DND-41 (cell line): ENCODE data around the gene OSBP2.

ENCODE experiments used
- CTCF ChIP-seq: IDR thresholded peaks from 2 replicates; pipeline ENCODE4 v1.5.1; 2012; ENCODE audit warnings: borderline replicate concordance, low read length, moderate library complexity, mild to moderate bottlenecking; ENCODE audit not compliant: poor library complexity, severe bottlenecking; ENCODE audit errors: extremely low read depth
- EZH2 ChIP-seq: IDR thresholded peaks from 3 replicates; pipeline ENCODE4 v1.6.1; 2012; ENCODE audit warnings: borderline replicate concordance, low read depth, mild to moderate bottlenecking, moderate library complexity, low read length, inconsistent platforms; ENCODE audit not compliant: severe bottlenecking

GRCh38 chr22:30782613-30783012 is 87.9 kb downstream of the OSBP2 start:
- no peak for TF ChIP-seq CTCF
- TF ChIP-seq EZH2: no peak
